Frontal cortex (tissue), 4 donors: Measurements from ENCODE around the gene GPC3. TPM values are rescaled to one million over a fixed set of nuclear protein-coding genes. Genes with fewer than 3 reads are reported as not detected.

ENCODE experiments used
- DNase-seq, 2 donors: peaks; one replicate each; pipeline ENCODE4 v3.0.0; 2012; ENCODE audit warnings: low spot score in 2 of 2
- FAIRE-seq: peaks from 2 replicates; lab custom pipeline; 2012; peaks lifted over from hg19 to GRCh38; lab: Jason Lieb, UNC
- small RNA-seq: library from RNA; depleted of rRNA; stranded (forward); fragments of <200 nt; gene quantifications from one replicate; pipeline ENCODE3, GENCODE V24; 2014
- total RNA-seq: library from RNA; depleted of rRNA; stranded (reverse); fragments of >200 nt; gene quantifications from one replicate; pipeline ENCODE4 v1.2.3, GENCODE V29; 2014
- donor health status: control.
- donor health status: control.
- donor health status: control.

GPC3 gene
- total RNA-seq, 1 donor from 2014 or later, result 3.3 TPM

GRCh38 chrX:133523081-133523487 is 462.3 kb downstream of the GPC3 start:
- FAIRE-seq (no peak), DNase-seq (no peak)

GRCh38 chrX:133516686-133517085 is 468.7 kb downstream of the GPC3 start:
- FAIRE-seq (no peak), DNase-seq (no peak)

- no peak for DNase-seq
- no peak for FAIRE-seq
Measured at GRCh38 chrX:133514486-133514885, 470.9 kb downstream of the GPC3 start.

- FAIRE-seq, result no peak
- no peak for DNase-seq
Measured at GRCh38 chrX:133513123-133513522, 472.3 kb downstream of the GPC3 start.

GRCh38 chrX:133511041-133511440 is 474.4 kb downstream of the GPC3 start:
- FAIRE-seq (no peak), DNase-seq (no peak)

GRCh38 chrX:133497356-133497755 is 488.0 kb downstream of the GPC3 start:
- no peak for FAIRE-seq
- no peak for DNase-seq

- no peak for FAIRE-seq
Measured at GRCh38 chrX:133495464-133496391, 489.7 kb downstream of the GPC3 start.

GRCh38 chrX:133493366-133493765 is 492.0 kb downstream of the GPC3 start:
- no peak for DNase-seq
- FAIRE-seq, result no peak

More at GRCh38 chrX:133495464-133496391, 489.7 kb downstream of the GPC3 start:
- no peak for DNase-seq

GRCh38 chrX:133490955-133491354 is 494.4 kb downstream of the GPC3 start:
- FAIRE-seq (no peak), DNase-seq (no peak)

Small RNA genes within 50 kb of the gene (small RNA-seq; reads per million reads assigned to genes)
- not detected for gene RNU6-203P
